Suprapubic skin (tissue), 3 donors: Measurements from ENCODE around the gene ALG5.

Source experiments
- POLR2A ChIP-seq, 2 donors: fragments of 450-650 bp; IDR thresholded peaks; one replicate each; pipeline ENCODE4 v1.6.1; 2017; ENCODE audit warnings: antibody characterized with exemption in 2 of 2, mild to moderate bottlenecking in 2 of 2, moderate library complexity in 2 of 2
- TF ChIP-seq, protein P1 (sequence below), 2 donors: fragments of 200-600 bp in 1 of 2; fragments of 450-650 bp in 1 of 2; sonication (generic) in 1 of 2; IDR thresholded peaks; one replicate each; pipeline ENCODE4 v1.5.1; 2016 to 2019; ENCODE audit warnings: antibody characterized with exemption in 2 of 2, mild to moderate bottlenecking in 1 of 2, moderate library complexity in 1 of 2

DNA sequence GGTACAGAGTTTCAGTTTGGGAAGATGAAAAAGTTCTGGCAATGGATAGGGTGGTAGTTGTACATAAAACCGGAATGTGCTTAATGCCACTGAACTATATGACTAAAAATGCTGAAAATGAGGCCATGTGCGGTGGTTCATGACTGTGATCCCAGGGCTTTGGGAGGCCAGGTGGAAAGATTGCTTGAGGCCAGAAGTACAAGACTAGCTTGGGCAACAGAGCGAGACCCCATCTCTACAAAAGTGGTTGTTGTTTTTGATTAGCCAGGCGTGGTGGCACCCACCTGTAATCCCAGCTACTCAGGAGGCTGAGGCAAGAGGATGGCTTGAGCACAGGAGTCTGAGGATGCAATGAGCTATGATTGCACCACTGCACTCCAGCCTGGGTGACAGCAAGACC is 91.9 kb downstream of the ALG5 start:
- TF ChIP-seq, protein P1, sequence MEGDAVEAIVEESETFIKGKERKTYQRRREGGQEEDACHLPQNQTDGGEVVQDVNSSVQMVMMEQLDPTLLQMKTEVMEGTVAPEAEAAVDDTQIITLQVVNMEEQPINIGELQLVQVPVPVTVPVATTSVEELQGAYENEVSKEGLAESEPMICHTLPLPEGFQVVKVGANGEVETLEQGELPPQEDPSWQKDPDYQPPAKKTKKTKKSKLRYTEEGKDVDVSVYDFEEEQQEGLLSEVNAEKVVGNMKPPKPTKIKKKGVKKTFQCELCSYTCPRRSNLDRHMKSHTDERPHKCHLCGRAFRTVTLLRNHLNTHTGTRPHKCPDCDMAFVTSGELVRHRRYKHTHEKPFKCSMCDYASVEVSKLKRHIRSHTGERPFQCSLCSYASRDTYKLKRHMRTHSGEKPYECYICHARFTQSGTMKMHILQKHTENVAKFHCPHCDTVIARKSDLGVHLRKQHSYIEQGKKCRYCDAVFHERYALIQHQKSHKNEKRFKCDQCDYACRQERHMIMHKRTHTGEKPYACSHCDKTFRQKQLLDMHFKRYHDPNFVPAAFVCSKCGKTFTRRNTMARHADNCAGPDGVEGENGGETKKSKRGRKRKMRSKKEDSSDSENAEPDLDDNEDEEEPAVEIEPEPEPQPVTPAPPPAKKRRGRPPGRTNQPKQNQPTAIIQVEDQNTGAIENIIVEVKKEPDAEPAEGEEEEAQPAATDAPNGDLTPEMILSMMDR (IDR thresholded peaks at IDR 0.05) = no peak
- no peak for TF ChIP-seq POLR2A (IDR thresholded peaks at IDR 0.05)
